ENCODE results near the gene ADM5.

ADM5 gene

DNA sequence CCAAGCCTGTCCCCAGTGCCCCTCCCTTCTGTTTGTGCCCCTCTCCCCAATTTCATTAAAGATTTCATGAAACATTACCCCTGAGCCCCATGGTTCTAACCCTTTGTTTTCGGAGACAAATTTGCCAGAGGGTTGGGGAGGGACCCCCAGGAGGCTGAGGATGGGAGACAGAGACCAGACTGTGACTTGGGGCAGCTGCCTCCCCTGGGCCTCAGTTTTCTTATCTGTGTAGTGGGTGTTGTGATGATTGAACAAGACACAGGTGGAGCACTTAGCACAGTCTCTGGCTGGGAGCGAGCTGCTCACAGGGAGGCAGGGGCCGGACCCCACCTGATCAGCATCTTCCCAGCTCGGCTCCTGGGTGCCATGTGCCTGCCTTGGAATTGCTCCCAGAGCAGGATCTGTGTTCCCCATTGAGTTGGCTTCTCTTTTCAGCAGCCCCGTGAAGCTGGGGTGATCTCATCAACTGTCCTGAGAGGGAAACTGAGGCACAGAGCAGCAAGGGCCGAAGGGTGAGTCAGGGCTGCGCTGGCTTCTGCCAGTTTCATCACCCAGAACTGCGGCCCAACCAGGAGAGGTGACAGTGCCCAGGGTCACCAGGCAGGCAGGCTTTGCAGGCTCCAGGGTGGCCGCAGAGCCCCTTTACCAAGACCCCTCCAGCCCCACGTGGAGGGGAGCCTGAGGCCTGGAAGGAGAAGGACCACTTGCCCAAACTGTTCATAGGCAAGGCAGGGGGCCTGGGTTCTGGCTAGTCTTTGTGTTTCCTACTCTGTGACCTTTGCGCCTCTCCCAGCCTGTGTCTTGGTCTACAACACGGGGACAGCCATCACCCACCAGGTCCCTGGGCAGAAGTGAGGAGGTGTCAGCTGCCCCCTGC is 30.6 kb upstream of the ADM5 start:
- DNase-seq (ENCODE audit: low spot score) = no peak

DNA sequence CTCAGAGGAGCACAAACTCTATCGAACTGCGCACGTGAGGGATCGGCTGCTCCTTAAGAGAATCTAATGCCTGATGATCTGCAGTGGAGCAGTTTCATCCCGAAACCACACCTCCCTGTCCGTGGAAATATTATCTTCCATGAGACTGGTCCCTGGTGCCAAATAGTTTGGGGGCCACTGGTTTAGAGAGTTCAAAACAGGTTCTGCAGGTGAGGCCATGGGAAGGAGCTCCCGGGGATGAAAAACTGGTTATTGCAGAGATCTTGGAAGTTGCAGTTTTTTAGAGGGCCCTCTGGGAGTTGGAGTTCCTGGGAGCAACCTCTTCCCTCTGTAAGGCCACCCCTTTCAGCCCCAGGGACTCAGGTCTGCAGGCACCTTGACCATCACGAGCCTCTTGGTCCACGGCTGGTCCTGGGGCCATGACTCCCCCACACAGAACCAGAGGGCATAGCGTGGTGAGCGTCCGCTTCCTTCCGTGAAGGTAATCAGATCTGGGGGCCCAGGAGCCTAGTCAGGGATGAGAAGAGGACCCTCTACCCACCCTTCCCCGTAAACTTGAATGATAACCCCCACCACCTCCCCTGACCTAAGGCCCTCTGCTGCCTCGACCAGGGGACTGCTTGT is 28.9 kb upstream of the ADM5 start:
- DNase-seq (ENCODE audit: low spot score) = no peak

DNA sequence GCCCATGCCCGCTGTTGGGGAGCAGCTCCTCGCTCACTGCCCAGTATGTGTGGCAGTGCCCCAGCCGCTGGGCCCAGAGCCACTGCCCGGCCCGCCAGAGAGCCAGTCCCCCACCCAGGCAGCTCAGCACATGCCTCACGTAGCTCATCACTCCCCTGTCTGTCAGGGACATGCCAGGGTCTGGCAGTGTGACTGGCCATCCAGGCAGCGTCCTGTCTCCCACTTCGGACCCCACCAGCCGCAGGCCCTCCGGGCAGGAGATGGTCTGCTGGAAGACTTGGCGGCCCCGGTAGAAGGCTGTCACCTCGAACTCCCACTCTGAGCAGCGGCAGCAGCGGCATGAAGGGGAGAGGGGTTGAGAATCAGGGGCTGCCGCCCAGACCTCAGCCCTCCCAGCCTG is 27.4 kb upstream of the ADM5 start:
- DNase-seq (ENCODE audit: low spot score) = no peak

- DNase-seq (ENCODE audit: low spot score) = no peak
These were observed 26.2 kb upstream of the ADM5 start for GRCh38 chr19:49663224-49663623.

- DNase-seq (ENCODE audit: low spot score) = peak; percentile 87
These were observed 25.0 kb upstream of the ADM5 start for GRCh38 chr19:49664171-49665035.

DNA sequence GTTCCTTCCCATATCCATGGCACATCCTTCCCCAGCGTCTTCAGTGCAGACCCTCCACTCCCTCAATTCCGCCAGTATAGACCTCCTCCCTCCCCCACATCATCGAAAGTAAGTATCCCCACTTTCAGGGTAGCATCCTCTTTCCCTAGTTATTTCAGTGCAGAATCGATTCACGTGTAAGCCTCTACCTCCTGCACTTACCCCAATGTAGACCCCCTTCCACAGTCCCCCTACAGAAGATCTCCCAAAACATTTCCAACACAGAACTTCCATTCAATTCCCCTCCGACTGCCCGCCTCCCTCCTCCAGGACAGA is 24.4 kb upstream of the ADM5 start:
- DNase-seq (ENCODE audit: low spot score) = no peak

DNA sequence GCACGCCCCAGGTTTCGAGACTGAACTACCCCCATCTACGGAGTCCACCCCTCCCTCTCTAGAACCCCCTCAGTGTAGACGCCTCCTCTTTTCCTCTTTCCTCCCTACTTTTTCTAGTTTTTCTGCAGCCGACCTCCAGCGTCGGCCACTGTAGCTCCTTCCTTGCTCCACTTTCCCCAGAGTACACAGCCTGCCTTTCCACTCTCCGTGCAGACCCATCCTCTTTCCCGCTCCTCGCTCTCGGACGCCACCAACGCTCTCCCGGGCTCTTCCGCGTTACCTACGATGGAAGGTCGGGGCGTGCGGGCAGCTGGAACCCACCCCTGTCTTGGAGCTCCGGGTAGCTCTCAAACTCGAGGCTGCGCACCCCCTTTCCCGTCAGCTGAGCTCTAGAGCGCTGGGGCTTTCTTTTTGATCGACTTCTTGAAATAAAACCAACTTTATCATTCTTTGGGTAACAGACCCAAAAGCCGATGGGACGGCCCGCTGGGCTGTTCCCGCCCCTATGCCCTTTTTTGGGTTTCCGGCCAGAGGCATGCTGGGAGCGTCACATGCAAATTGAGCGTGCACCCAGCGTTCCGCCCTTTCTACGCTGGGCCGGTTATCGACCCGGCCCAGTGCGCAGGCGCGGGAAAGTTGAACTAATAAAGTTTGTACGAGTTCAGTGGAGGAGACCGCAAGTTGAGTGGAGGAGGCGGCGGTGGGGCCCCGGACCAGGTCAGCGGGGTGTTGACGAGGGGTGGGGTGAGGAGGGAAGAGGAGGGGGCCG is 23.9 kb upstream of the ADM5 start, which contains the start of the genes BCL2L12 and IRF3:
BCL2L12 (plus strand) TSS at position 583 of the 769 bp plus-strand sequence. CDS start 760 bp downstream, outside the sequence.
IRF3 (minus strand) TSS at position 507 of the 769 bp plus-strand sequence. CDS start 1,019 bp downstream, outside the sequence.
- peak; percentile 95 for DNase-seq (ENCODE audit: low spot score)

- no peak for DNase-seq (ENCODE audit: low spot score)
These were observed 23.3 kb upstream of the ADM5 start for GRCh38 chr19:49666120-49666444.

DNA sequence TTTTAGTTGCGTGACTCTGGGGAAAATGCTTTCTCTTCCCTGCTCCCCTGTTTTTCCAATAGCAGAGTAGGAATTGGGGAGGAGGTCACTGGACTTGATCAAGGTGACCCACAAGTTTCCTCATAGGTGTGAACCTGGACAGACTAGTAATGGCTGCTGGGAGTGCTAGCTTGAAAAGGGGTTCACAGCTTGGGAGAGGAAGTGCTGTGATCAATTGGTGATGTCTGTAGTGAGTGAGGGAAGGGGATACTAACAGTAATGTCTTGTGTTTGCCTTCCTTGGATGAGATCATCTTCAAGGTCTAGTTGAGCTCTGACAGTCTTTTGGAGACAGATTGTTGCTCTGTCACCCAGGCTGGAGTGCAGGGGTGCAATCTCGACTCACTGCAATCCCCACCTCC is 21.9 kb upstream of the ADM5 start:
- no peak for DNase-seq (ENCODE audit: low spot score)

GRCh38 chr19:49669516-49669915 is 19.9 kb upstream of the ADM5 start:
- no peak for DNase-seq (ENCODE audit: low spot score)

DNA sequence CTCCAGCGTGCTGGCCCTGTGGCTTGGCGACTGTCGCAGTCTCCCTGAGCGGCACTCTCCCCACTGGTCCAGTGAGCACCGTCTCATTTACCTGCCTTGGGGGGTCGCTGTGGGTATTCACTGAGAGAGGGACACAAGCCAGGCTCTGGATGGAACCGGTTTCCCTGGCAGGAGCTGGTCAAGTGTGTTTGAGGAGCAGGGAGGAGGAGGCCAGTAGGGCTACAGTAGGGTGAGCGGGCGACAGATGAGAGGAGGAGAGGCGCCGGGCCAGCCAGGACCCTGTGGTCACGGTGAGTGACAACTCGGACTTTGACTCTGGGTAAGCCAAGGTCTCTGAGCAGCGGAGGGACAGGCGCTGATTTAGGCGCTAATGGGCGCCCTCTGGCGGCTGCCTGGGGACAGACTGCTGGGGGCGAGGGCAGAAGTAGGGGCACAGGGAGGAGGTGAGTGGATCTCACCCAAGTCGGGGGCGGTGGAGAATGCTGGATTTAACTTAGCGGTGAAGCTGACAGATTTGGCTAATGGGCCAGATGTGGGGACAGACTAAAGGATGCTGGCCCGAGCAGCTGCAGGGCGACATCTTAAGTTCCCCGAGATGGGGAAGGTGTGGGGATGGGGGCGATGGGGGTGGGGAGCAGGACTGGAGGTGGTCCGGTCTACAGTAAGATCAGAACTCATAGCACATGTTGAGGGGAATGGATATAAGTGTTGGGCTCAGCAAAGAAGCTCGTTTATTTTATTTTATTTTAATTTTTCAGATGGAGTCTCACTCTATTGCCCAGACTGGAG is 17.1 kb upstream of the ADM5 start:
- no peak for DNase-seq (ENCODE audit: low spot score)

- no peak for DNase-seq (ENCODE audit: low spot score)
These were observed 13.1 kb upstream of the ADM5 start for GRCh38 chr19:49676136-49676783.

GRCh38 chr19:49676784-49677230 is 12.6 kb upstream of the ADM5 start:
- DNase-seq (ENCODE audit: low spot score) = peak; percentile 100

DNA sequence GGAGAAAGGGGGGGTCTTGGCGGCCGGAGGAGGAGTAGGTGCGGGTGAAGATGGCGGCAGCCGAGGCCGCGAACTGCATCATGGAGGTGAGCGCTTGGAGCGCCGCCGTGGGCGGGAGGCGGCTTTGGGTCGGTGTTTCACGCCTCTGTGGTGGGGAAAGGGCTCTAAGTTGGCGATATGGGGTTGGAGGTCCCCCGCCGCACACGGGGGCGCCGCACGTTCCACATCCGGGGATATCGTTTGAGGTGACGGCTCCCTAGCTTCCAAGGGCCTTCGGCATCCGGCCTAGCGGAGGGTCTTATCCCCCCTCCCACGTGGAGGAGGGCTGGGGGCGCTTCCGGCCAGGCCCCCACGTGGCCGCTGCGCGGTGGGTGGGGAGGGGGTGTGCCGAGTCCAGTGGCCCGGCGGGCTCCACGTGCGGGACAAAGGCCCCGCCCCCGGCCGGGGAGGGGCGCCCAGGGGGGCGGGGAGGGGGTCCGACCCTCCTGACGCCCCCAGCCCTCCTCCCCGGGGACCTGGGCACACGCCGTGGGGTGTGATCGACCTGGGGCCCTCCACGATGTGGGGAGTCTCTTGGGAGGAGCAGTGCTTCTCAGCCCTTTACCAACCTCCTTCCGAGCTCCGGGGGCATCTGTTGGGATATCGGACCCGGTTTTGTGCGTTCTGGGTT is 12.0 kb upstream of the ADM5 start, which contains the start of gene PRMT1:
PRMT1 (plus strand) TSS at position 41 of the 670 bp plus-strand sequence; CDS start at position 51, 10 bp downstream.
- peak; percentile 86 for DNase-seq (ENCODE audit: low spot score)

- peak; percentile 85 for DNase-seq (ENCODE audit: low spot score)
These were observed 11.3 kb upstream of the ADM5 start for GRCh38 chr19:49677901-49678674.

DNA sequence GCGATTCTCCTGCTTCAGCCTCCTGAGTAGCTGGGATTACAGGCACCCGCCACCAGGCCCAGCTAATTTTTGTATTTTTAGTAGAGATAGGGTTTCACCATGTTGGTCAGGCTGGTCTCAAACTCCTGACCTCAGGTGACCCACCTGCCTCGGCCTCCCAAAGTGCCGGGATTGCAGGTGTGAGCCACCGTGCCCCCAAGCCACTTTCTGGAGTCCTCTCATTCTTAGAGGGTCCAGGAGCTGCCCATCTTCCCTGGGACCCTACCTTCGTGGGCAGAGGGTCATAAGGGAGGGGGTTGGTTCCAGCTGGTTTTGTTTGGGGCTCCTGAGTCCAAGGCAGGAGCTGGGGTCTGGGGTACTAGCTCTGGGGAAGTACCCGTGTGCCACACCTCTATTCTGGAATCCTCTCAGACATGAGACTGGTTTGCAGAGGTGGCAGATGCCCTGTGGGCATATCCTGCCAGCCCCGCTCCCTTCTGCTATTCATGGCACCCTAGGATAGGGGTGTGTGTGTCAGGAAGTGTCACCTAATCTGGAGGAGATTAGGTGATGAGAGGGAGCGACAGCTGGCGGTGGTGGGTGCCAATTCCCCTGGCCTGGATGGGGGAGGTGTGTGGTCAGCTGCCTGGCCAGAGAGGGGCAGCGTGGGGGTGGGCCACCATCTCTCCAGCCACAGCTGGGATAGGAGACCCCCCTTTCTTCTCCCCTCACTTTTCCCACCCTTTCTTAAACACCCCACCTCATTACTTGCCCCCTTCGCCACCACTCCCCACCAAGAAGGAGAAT is 10.2 kb upstream of the ADM5 start:
- no peak for DNase-seq (ENCODE audit: low spot score)

GRCh38 chr19:49679771-49680413 is 9.5 kb upstream of the ADM5 start:
- no peak for DNase-seq (ENCODE audit: low spot score)
